Measurements from ENCODE around the gene MICU1.

DNA sequence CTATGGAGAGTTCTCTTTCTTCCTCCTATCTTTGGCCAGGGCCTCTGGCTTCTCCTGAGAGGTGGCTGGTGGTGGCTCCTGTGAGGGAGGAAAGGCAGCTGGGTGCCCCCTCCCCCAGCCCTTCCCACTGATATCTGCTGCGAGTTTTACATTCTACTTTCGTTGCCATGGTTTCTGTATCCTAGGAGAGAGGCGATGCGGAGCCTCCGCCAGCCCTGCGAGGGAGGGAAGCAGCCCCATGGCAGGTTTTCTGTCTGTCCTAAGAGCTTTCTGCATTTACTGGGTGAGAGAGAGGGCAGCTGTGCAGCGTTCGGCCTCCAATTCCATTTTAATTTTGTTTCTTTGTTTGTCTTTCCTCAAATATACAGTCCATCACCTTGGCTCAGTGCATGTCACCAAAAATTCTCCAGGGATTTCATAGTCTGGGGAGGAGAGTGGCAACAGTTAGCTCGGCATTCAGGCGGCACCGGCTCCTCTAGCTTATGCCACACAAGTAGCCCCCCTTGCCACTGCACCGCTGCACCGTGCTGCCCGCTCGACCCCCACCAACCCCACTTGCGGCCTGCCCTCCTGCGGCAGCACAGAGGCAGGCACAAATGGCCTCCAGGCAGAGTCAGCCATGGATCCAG is 291.6 kb downstream of the MICU1 start:
- TF ChIP-seq, protein P1, sequence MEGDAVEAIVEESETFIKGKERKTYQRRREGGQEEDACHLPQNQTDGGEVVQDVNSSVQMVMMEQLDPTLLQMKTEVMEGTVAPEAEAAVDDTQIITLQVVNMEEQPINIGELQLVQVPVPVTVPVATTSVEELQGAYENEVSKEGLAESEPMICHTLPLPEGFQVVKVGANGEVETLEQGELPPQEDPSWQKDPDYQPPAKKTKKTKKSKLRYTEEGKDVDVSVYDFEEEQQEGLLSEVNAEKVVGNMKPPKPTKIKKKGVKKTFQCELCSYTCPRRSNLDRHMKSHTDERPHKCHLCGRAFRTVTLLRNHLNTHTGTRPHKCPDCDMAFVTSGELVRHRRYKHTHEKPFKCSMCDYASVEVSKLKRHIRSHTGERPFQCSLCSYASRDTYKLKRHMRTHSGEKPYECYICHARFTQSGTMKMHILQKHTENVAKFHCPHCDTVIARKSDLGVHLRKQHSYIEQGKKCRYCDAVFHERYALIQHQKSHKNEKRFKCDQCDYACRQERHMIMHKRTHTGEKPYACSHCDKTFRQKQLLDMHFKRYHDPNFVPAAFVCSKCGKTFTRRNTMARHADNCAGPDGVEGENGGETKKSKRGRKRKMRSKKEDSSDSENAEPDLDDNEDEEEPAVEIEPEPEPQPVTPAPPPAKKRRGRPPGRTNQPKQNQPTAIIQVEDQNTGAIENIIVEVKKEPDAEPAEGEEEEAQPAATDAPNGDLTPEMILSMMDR (conservative IDR thresholded peaks at IDR 0.05): no peak
- no peak for TF ChIP-seq EZH2 (IDR thresholded peaks at IDR 0.05; ENCODE audit: low read depth)

Data from PC-9 (cell line).